ENCODE data around the gene MIB2.

MIB2 gene

DNA sequence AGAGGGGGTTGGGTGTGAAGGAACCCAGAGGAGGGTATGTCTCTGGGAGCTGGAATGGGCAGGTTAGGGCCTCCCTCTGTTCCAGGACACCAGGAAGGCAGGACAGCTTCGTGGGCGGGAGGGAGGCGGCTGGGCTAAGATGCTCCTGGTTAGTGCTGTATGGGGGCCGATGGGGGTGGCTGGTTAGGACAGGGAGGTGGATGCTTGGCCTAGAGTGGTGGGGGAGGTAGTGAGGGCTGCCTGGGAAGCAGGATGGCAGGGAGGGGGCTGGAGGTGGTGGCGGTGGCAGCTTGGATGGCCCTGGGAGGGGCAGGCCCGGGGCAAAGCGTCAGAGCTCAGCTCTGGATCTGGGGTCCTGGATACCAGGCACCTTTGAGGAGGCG, 10.5 kb downstream of the MIB2 start:
- no peak overlapping the region for H3K27ac ChIP-seq (replicated peaks)
- peaks cover 2% of the 10 kb centered on the region for H3K27me3 ChIP-seq (ENCODE audit: insufficient read depth, poor library complexity, severe bottlenecking)
- TF ChIP-seq GABPA (IDR thresholded peaks at IDR 0.05; ENCODE audit: low read depth) (no peak), SPI1 (IDR thresholded peaks at IDR 0.05; ENCODE audit: borderline replicate concordance, low read depth) (no peak), POLR2AphosphoS5 (IDR thresholded peaks at IDR 0.05; ENCODE audit: low read depth) (no peak)
- TF ChIP-seq, protein P1, sequence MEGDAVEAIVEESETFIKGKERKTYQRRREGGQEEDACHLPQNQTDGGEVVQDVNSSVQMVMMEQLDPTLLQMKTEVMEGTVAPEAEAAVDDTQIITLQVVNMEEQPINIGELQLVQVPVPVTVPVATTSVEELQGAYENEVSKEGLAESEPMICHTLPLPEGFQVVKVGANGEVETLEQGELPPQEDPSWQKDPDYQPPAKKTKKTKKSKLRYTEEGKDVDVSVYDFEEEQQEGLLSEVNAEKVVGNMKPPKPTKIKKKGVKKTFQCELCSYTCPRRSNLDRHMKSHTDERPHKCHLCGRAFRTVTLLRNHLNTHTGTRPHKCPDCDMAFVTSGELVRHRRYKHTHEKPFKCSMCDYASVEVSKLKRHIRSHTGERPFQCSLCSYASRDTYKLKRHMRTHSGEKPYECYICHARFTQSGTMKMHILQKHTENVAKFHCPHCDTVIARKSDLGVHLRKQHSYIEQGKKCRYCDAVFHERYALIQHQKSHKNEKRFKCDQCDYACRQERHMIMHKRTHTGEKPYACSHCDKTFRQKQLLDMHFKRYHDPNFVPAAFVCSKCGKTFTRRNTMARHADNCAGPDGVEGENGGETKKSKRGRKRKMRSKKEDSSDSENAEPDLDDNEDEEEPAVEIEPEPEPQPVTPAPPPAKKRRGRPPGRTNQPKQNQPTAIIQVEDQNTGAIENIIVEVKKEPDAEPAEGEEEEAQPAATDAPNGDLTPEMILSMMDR (IDR thresholded peaks at IDR 0.05; ENCODE audit: insufficient read depth, low read length), result no peak
- TF ChIP-seq, protein P2, sequence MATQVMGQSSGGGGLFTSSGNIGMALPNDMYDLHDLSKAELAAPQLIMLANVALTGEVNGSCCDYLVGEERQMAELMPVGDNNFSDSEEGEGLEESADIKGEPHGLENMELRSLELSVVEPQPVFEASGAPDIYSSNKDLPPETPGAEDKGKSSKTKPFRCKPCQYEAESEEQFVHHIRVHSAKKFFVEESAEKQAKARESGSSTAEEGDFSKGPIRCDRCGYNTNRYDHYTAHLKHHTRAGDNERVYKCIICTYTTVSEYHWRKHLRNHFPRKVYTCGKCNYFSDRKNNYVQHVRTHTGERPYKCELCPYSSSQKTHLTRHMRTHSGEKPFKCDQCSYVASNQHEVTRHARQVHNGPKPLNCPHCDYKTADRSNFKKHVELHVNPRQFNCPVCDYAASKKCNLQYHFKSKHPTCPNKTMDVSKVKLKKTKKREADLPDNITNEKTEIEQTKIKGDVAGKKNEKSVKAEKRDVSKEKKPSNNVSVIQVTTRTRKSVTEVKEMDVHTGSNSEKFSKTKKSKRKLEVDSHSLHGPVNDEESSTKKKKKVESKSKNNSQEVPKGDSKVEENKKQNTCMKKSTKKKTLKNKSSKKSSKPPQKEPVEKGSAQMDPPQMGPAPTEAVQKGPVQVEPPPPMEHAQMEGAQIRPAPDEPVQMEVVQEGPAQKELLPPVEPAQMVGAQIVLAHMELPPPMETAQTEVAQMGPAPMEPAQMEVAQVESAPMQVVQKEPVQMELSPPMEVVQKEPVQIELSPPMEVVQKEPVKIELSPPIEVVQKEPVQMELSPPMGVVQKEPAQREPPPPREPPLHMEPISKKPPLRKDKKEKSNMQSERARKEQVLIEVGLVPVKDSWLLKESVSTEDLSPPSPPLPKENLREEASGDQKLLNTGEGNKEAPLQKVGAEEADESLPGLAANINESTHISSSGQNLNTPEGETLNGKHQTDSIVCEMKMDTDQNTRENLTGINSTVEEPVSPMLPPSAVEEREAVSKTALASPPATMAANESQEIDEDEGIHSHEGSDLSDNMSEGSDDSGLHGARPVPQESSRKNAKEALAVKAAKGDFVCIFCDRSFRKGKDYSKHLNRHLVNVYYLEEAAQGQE (IDR thresholded peaks at IDR 0.05; ENCODE audit: insufficient replicate concordance, low read depth), result no peak
- DNase-seq (ENCODE audit: low read depth in 1 of 2, low spot score in 1 of 2), result no peak
- no peak overlapping the region for H3K4me3 ChIP-seq (replicated peaks; ENCODE audit: insufficient read depth, low read length)

DNA sequence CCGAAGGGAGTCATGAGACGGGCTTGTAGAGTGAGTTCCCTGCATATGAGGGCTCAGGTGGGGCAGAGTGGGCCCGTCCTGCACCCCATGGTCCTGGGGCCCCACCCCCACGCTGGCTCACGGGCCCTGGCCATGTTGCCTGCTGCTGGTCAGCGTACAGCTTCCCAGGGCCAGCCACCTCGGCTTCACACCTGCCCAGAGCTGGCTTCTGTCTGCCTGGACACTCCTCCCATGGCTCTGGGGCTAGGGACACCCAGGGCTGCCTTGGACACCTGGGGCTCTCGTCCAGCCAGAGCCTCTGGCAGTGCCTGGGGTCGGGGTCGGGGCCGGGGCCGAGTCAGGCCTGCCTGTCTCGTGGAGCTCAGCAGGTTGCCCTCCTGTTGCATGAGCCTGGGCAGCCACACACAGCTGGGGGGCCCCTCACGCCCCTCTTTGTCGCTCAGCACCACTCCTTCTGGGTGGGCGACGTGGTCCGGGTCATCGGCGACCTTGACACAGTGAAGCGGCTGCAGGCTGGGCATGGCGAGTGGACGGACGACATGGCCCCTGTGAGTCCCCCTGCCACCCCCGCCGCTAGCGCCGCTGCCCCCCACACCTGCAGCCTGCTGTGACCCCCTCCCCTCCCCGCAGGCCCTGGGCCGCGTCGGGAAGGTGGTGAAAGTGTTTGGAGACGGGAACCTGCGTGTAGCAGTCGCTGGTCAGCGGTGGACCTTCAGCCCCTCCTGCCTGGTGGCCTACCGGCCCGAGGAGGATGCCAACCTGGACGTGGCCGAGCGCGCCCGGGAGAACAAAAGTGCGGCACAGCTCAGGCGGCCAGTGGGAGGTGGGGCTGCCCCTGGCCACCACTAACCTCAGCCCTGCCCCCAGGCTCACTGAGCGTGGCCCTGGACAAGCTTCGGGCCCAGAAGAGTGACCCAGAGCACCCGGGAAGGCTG, 11.2 kb downstream of the MIB2 start:
- no peak overlapping the region for H3K27ac ChIP-seq (replicated peaks)

DNA sequence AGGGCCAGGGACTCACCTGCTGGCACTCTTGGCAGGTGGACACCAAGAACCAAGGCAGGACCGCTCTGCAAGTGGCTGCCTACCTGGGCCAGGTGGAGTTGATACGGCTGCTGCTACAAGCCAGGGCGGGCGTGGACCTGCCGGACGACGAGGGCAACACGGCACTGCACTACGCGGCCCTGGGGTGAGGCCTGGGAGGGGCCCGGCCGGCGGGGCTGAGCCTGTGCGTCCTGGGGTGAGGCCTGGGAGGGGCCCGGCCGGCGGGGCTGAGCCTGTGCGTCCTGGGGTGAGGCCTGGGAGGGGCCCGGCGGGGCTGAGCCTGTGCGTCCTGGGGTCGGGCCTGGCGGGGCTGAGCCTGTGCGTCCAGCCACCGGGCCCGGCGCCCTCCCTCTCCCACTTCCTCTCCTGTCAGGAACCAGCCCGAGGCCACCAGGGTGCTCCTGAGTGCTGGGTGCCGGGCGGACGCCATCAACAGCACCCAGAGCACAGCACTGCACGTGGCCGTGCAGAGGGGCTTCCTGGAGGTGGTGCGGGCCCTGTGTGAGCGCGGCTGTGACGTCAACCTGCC, 12.0 kb downstream of the MIB2 start:
- no peak overlapping the region for H3K27ac ChIP-seq (replicated peaks)
- peaks cover 10% of the 10 kb centered on the region for H3K27me3 ChIP-seq (ENCODE audit: insufficient read depth, poor library complexity, severe bottlenecking)
- no peak for DNase-seq (ENCODE audit: low read depth in 1 of 2, low spot score in 1 of 2)
- H3K4me3 ChIP-seq (replicated peaks; ENCODE audit: insufficient read depth, low read length), result no peak overlapping the region
- TF ChIP-seq, protein P1 (IDR thresholded peaks at IDR 0.05; ENCODE audit: insufficient read depth, low read length), result no peak
- TF ChIP-seq, protein P2 (IDR thresholded peaks at IDR 0.05; ENCODE audit: insufficient replicate concordance, low read depth), result no peak
- TF ChIP-seq SPI1 (IDR thresholded peaks at IDR 0.05; ENCODE audit: borderline replicate concordance, low read depth), result peak; percentile 18; the same call in 1 of the 2 replicates
- no peak for TF ChIP-seq POLR2AphosphoS5 (IDR thresholded peaks at IDR 0.05; ENCODE audit: low read depth)
- TF ChIP-seq GABPA (IDR thresholded peaks at IDR 0.05; ENCODE audit: low read depth), result no peak

More for the DNA sequence above, 11.2 kb downstream of the MIB2 start:
- Histone ChIP-seq H3K27me3 (ENCODE audit: insufficient read depth, poor library complexity, severe bottlenecking) (peaks cover 6% of the 10 kb centered on the region), H3K4me3 (replicated peaks; ENCODE audit: insufficient read depth, low read length) (no peak overlapping the region)
- no peak for DNase-seq (ENCODE audit: low read depth in 1 of 2, low spot score in 1 of 2)
- TF ChIP-seq, protein P1 (IDR thresholded peaks at IDR 0.05; ENCODE audit: insufficient read depth, low read length), result no peak
- TF ChIP-seq SPI1 (IDR thresholded peaks at IDR 0.05; ENCODE audit: borderline replicate concordance, low read depth) (no peak), POLR2AphosphoS5 (IDR thresholded peaks at IDR 0.05; ENCODE audit: low read depth) (no peak), GABPA (IDR thresholded peaks at IDR 0.05; ENCODE audit: low read depth) (no peak)
- TF ChIP-seq, protein P2 (IDR thresholded peaks at IDR 0.05; ENCODE audit: insufficient replicate concordance, low read depth), result no peak

All from HL-60 (cell line).